Measurements from ENCODE around the gene RCAN3. TPM values are rescaled to one million over a fixed set of nuclear protein-coding genes. Genes with fewer than 3 reads are reported as not detected.

The RCAN3 gene
- total RNA-seq, 1 donor from 2014 or later: 31.9 TPM

DNA sequence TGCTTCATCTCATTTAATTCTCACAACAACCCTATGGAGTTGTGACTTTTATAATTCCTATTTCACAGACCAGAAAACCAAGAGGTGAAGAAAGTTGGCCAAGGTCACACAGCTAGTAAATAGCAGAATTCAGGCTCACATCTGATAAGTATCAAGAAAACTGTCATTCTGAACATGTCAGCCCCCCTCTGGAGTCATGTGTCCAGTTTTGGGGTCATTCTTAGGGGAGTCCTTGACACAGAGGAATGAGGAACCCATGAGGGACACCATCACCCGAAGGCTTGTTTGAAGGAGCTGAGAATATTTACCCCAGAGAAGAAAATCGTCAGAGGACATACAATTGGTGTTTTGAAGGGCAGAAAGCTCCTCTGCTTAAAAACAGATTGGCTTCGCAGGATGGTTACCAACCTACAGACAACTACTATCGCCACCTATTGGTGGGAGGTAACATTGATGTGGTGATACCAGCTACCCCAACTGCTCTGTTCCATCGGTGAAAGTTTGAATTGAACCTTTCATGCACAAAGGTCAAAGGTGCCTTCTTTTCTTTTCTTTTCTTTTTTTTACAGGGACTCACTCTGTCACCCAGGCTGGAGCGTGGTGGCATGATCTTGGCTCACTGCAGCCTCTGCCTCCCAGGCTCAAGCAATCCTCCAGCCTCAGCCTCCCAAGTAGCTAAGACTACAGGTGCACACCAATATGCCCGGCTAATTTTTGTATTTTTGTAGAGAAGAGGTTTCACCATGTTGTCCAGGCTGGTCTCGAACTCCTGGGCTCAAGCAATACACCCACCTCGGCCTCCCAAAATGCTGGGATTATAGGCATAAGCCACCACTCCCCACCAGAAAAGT lies 84.6 kb downstream of the RCAN3 start:
- Mint-ChIP-seq H3K9me3 (no peaks in the 10 kb centered on the region), H3K27me3 (ENCODE audit: low read depth) (peaks cover 8% of the 10 kb centered on the region), H3K4me1 (ENCODE audit: low read depth) (no peaks in the 10 kb centered on the region), H3K4me3 (ENCODE audit: low read depth) (no peak overlapping the region), H3K27ac (no peak overlapping the region), H3K36me3 (ENCODE audit: low read depth) (no peaks in the 10 kb centered on the region)
- intact Hi-C loops (cut with micrococcal nuclease): loop anchor here (2.0 kb wide), 2 partner anchors 46 to 170 kb away; no protein-coding TSS in a partner anchor
- DNase-seq (ENCODE audit: low spot score): peak; percentile 39

DNA sequence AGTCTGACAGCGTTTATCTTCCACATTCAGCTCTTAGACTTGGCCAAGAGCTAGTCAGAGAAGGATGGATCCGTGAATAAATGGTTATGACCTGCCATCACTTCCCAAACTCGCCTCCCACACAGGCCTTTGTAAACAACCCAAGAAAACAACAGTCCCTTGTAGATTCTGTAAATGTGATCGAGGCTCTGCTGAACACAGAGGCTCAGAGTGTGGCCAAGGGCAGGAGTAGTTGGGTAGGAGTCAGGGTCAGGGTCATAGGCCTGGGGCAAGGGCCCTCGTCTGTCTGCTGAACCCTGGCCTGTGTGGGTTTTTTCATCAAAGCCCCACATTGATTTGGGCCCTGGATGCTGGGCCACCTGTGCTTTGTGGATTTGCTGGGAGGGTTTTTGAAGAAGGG lies 85.9 kb downstream of the RCAN3 start:
- peaks cover 8% of the 10 kb centered on the region for H3K27me3 Mint-ChIP-seq (ENCODE audit: low read depth)
- no peak overlapping the region for H3K27ac Mint-ChIP-seq
- H3K4me3 Mint-ChIP-seq (ENCODE audit: low read depth): no peak overlapping the region
- no peak for DNase-seq (ENCODE audit: low spot score)
- intact Hi-C loops (cut with micrococcal nuclease): no loop called here
- H3K36me3 Mint-ChIP-seq (ENCODE audit: low read depth): no peaks in the 10 kb centered on the region
- no peaks in the 10 kb centered on the region for H3K9me3 Mint-ChIP-seq
- no peaks in the 10 kb centered on the region for H3K4me1 Mint-ChIP-seq (ENCODE audit: low read depth)

DNA sequence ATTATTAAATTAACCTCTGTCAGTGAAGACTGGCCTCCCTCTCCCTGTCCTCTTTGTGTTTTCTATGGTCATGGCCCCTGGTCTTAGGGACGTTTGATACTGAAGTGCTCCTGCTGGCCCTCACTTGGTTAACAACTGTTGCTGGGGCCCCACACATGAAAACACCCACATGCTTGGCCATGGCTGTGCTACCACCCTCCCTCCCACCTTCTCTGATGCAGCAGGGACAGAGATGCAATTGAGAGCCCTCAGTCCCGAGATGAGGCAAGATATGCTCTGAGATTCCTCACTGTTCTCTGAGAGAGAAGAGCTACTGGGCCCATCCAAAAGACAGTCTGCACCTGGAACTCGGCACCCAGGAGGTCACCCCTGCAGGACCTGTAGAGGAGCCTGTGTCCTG lies 86.6 kb downstream of the RCAN3 start:
- Mint-ChIP-seq H3K9me3 (no peaks in the 10 kb centered on the region), H3K27ac (no peak overlapping the region), H3K36me3 (ENCODE audit: low read depth) (no peaks in the 10 kb centered on the region), H3K4me3 (ENCODE audit: low read depth) (no peak overlapping the region), H3K4me1 (ENCODE audit: low read depth) (no peaks in the 10 kb centered on the region), H3K27me3 (ENCODE audit: low read depth) (peaks cover 8% of the 10 kb centered on the region)
- intact Hi-C loops (cut with micrococcal nuclease): no loop called here
- no peak for DNase-seq (ENCODE audit: low spot score)

Other genes starting within 250 kb of the RCAN3 start
- gene GRHL3, start 183.5 kb upstream of the RCAN3 start, total RNA-seq: not detected in 2 replicates
- 4.9 and 6.0 TPM in 2 replicates for gene STPG1, start 89.1 kb upstream of the RCAN3 start, total RNA-seq
- gene NIPAL3, start 87.0 kb upstream of the RCAN3 start, total RNA-seq: 24.6 and 28.6 TPM in 2 replicates
- gene NCMAP, start 53.3 kb downstream of the RCAN3 start, total RNA-seq: not detected in 2 replicates
- gene SRRM1, start 140.5 kb downstream of the RCAN3 start, total RNA-seq: 212 and 223 TPM in 2 replicates
- 17.9 and 18.2 TPM in 2 replicates for gene CLIC4, start 242.6 kb downstream of the RCAN3 start, total RNA-seq

All from activated T-helper 2 cell treated with anti-CD3 and anti-CD28 coated beads, Interferon-gamma antibody, Interleukin-2, Interleukin-4, amounts not matched to agents 10 μg/mL and 5 μg/mL and 100 μg/mL, durations not matched to agents 14 hours and 24 hours and 36 hours (primary cell).